ENCODE results near the gene FBXL17.

Gene FBXL17

DNA sequence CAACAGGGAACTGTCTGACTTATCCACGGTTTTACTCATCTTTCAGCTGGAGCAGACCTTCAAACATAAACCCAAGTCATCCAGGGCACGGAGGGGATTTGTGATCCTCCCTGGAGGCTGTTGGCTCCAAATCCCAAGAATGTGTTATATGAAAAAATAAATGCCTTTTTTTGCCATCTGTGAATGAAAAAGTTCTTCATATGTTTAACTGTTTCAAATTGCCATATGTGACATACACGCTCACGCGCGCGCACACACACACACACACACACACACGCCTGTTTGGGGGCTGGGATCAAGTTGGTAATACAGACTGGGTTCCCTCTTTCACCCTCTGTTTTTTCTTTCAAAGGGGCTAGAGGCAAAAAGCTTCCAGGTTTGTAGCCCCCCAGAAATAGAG lies 546.8 kb downstream of the FBXL17 start:
- DNase-seq, result no peak

DNA sequence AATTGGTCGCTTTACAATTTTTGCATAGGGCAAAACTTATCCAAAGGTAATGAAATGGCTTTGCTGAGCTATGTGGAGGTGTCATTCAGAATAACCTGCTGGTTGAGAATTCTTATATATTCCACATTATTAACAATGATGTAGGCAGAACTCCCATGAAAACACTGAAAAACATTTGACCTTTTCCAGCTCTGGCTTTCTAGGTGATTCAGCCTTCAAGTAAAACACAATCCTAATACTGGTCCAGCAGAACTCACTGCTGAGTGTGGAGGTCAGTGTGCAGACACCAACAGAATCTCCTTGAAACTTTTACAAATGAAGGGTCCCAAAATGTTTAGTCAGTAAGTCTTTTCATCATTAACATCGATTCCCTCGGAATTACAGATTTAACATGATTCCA lies 549.2 kb downstream of the FBXL17 start:
- DNase-seq, result no peak

DNA sequence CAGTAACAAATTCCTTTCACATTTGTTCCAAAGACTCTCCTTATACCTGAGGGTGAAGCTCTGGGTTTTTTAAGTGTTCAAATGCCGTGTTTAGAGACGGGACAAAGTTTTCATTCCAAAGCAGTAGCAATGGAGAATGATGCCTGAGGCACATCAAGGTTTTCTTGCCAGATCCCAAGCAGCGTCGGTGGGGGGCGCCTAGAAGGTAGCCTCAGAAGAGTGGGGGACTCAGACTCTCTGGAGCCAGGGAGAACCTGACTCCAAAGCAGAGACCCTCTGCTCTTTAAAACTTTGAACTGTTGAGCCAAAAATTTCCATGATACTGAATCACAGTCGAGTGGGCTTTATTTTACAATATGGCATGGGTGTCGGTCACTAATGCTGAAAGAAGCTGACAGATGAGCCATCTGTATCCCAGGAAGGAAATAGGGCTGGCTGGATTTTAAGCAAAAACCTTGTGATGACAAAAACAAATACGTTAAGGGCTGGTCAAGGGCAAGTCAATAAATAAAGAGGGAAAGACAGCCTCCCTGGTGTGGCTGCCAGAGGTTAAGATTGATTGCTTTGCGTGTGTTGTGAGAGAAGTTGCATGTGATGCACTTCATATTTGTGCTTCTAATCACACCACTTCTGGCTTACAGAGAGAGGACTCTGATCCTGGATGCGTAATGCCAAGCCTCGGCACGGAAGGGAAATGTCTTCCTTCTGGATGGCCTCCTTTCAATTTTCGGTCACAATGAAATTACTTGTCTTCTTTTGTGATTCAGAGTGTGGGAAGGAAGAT lies 550.1 kb downstream of the FBXL17 start:
- DNase-seq, result no peak

DNA sequence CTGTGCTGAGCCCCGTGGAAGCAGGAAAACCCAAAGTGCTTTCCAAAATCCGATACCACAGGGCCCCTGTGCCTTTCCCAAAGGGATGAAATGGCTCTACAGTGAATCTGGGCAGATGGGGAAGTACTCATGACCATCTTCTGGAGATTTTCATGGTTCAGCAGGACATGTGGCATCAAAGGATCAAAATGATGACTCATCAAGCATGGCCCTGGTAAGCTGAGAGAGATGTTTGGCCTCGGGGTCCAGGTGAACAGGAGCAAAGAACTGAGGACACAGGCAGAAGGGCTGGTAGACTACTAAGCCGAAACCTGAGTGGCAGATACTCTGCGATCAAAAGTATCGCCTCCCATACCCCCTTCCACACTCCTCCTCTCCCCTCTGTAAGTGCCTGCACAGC lies 551.1 kb downstream of the FBXL17 start:
- no peak for DNase-seq

DNA sequence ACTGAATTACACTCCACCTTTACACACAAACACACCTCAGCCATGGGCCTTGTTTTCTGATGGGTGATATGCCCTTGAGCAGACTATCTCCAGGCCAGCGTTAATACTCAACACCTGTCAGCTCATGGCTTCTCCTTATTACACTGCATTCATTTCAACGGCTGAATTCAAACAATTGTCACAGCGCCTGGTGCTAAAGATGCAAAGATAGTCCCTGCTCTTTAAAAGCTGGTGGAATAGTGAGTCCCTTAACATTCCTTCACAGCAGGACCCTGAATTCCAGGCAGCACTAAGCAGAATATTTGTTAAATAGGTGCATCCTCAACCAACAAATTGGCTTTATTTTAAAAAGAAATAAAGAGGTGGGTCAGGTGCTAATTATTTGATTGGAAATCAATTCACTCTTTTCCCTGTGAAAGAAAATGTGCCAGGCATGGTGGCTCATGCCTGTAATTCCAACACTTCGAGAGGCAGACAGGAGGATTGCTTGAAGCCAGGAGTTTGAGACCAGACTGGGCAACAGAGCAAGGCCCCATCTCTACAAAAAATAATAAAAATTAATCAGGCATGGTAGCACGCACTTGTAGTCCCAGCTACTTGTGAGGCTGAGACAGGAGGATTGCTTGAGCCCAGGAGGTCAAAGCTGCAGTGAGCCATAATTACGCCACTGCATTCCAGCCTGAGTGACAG lies 555.4 kb downstream of the FBXL17 start:
- no peak for DNase-seq

DNA sequence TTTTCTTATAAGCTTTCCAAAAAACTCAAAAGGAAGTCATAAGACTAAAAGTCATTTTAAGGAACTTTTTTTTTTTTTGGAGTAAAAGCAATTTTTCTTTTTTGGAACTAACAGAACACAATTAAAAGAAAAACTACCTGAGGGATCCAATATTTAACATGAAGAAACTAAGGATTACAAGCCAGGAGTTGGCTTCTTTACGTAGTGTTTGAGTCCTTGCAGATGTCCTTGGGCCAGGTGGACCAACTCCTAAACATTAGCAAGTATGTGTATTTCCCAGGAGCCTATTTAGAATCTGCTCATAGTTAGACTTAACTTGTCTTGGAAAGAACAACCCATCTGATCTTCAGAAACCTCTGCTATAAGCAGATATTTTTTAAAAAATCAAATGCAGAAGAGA lies 557.1 kb downstream of the FBXL17 start:
- no peak for DNase-seq

DNA sequence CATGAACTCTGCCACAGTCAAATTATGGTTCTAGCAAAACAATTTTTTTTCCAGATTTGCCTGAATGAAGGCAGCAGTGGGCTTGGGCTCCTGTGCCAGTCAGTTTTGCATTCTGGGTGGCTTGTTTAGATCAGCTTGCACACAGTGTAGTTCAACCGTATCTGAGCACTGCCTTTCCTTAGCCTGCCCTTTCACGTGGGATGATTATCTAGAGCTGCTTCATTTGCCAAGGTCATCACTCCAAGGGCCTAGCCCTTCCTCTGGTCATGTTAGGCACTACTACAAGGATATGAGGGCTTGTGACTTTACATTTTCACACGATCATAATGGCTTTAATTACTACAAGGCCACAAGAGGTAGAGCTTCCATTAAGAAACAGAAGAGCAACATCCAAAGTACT lies 560.6 kb downstream of the FBXL17 start:
- no peak for DNase-seq

DNA sequence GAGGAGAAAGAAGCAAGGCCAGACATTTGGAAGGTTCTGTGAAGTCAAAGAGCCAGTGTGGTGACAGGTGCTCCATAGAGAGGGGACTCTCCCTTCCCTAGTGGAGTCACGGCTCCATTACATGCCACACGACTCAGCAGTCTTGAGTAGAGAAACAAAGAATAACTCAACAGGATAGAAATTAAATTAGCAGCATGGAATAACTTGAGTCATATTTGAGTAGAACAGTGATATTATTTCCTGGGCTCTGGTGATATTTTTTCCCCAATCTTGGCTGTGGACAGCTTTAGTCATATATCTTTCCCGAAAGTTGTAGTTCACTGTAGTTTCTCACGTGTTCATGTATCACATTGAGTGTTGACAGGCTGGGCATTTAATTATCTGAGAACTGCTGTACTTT lies 561.5 kb downstream of the FBXL17 start:
- no peak for DNase-seq

DNA sequence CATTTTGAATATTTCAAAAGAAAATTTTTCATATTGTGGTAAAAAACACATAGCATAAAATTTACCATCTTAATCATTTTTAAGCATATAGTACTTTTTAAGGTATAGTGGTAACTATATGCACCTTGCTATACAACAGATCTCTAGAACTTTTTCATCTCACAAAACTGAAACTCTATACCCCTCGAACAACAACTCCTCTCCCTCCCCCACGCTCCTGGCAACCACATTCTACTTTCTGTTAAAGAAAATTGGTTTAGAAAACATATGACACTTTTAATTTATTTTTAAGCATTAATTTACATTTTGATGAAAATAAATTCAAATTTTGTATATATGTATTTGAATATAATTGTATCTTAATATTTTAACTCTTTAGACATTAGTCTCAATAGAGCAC lies 563.9 kb downstream of the FBXL17 start:
- no peak for DNase-seq

DNA sequence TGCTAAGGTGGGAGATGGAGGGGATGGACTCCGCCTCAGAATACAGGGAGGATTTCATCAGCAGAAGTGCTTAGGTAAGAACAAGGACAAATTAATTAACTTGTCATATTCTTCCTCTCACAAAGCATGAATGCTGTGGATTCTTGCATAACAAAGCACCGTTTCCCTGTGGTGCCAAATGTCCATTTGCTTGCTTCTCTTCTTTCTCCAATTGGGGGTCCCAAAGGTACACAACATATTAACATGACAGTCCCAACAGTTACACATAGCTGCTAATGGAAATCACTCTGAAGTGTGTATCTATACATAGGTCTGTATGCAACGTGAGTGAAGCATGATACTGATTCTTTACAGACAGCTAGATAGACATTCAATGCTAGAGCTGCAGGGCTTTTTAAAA lies 564.5 kb downstream of the FBXL17 start:
- no peak for DNase-seq

DNA sequence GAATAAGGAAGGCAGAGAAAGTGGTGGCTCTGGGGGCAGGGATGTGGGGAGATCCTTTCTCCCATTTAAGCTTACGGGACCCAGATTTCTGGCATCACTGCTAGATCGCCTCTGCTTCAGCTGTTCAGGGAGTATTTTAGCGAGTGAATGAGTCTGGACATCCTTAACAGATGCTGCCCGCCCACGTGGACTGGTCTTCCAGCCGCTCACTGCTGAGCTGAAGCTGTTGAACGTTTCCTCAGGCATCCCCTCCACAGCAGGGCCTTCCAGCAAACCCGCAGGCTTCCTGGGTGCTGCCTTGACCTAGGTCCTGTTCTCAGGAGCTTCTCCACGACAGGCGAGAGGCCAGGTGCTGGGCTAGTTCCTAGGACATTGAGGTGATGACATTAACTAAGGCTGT lies 566.8 kb downstream of the FBXL17 start:
- no peak for DNase-seq

DNA sequence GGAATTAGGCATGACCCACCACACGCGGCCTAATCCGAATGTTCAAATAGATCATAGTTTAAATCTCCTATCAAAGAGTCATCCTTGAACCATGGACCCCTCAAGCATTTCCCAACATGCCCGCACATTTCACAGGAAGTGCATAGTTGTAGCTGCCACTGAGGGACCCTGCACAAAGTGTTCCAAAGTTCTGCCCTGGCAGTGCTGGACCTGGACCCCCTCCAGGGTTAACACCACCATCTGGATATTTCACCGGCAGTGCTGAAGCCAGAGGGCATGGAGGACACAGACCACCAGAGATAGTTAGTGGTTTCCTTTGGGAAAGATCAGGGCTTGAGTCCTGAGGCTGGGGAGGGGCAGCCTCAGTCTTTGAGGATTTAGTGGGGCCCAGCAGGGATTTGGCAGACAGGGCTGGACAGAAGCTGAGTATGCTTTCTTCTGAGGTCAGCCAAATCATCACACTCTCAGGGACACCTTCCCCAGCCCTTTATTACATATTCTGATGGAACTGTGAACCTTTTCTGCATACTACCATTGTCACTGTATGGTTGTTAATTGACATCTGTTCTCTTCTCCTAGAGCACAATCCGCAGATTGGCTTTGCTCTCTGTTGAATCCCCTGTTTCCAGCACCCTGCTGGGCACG lies 567.6 kb downstream of the FBXL17 start:
- DNase-seq, result no peak

DNA sequence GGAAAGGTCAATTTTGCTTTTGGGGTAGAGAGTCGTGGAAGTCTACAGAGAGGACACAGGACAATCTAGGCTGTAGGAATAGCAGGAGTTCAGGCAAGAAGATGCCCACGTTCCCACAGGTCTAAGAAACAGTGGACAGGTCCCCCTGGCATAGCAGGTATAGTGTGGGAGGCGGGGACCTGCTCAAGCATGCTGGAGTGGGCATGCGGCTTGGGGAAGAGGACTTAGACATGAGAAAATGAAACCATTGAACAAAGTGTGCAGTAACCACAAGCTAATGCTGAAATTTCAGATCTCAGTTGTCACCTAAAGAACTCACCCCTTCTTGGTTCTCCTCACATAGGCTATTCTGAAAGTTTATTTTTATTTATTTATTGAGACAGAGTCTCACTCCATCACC lies 568.3 kb downstream of the FBXL17 start:
- DNase-seq, result no peak

DNA sequence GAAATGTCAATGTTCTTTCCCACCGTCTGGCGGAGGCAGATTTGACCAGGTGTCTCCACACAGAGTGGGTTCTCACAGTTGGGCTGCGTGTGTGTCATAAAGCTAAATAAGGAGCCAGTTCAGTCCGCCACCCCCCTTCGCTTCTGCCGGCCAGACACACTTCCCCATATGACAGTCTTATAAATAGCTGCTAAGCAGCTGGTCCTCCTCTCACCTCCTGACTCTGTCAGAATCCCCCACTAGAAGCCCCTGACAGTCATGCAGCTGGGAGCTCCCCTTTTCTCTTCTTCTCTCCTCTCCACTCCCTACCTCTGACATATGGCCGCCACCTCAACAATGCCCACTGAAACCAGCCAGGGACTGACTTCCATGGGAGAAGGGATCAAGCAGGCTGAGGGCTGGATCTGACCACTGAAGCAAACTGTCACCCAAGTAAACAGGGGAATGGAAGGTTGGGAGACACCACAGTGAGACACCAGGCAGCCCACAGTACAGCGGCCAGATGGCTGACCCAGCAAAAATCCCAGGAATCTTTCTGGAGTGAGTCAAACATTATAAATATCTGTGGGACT lies 569.2 kb downstream of the FBXL17 start:
- no peak for DNase-seq

DNA sequence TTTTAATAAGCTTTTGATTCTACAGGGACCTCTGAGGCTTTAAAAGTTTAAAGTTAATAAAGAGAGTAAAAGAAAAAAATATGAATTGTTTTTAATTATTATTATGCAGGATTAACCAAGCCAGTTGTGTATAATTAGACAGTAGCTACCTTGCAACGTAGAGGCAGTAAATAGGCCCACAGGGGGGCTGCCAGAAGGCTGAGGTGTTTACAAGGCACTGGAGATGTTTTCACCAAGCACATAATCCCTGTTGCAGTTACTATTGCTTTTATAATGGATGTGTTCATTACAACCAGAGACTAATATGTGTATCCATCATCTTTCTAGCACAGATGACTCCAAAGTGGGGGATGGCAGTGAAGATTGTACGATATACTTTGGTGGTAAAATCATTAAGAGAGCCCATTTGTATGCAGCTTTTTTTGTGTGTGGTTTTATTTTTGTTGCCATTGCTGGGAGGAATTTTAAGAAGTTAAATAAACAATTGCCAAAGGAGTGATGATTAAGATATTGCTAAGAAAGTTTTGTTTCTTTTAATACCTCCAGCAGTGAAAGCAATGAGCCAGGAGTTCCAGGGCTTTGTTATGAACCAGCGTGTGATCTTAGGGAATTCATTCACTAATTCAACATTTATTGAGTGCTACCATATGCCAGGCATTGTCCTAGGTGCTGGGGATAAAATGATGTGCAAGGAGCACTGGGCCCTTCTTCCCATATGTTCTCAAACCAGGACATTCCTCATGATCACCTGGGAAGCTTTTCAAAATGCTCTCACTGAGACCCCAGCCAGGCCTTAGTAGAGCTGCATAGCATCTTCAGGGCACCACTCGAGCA lies 572.5 kb downstream of the FBXL17 start:
- no peak for DNase-seq

All from GF-D8 (cell line).